PFSK-1 (cell line): ENCODE data around the gene DYNLT1.

Experiments used
- POLR2AphosphoS5 ChIP-seq: IDR thresholded peaks from 2 replicates; pipeline ENCODE4 v1.6.1; 2012; ENCODE audit warnings: low read depth, mild to moderate bottlenecking, control low read depth, low read length, moderate library complexity
- SIN3A ChIP-seq: IDR thresholded peaks from 2 replicates; pipeline ENCODE4 v1.6.1; 2012; ENCODE audit warnings: mild to moderate bottlenecking, low read length, moderate library complexity, borderline replicate concordance; ENCODE audit not compliant: insufficient read depth
- TAF1 ChIP-seq: IDR thresholded peaks from 2 replicates; pipeline ENCODE4 v1.6.1; 2012; ENCODE audit warnings: low read length, control low read depth, borderline replicate concordance; ENCODE audit not compliant: insufficient read depth
- TF ChIP-seq, protein P1 (sequence below), 2 experiments: IDR thresholded peaks; 2 replicates each; pipeline versions ENCODE4 v1.6.1 to v1.8.0; 2011 to 2012; ENCODE audit warnings: low read depth in 2 of 2, low read length in 2 of 2, control low read depth in 1 of 2, inconsistent platforms in 1 of 2, mild to moderate bottlenecking in 1 of 2, moderate library complexity in 1 of 2; ENCODE audit not compliant: insufficient read depth in 1 of 2

- TF ChIP-seq, protein P1, sequence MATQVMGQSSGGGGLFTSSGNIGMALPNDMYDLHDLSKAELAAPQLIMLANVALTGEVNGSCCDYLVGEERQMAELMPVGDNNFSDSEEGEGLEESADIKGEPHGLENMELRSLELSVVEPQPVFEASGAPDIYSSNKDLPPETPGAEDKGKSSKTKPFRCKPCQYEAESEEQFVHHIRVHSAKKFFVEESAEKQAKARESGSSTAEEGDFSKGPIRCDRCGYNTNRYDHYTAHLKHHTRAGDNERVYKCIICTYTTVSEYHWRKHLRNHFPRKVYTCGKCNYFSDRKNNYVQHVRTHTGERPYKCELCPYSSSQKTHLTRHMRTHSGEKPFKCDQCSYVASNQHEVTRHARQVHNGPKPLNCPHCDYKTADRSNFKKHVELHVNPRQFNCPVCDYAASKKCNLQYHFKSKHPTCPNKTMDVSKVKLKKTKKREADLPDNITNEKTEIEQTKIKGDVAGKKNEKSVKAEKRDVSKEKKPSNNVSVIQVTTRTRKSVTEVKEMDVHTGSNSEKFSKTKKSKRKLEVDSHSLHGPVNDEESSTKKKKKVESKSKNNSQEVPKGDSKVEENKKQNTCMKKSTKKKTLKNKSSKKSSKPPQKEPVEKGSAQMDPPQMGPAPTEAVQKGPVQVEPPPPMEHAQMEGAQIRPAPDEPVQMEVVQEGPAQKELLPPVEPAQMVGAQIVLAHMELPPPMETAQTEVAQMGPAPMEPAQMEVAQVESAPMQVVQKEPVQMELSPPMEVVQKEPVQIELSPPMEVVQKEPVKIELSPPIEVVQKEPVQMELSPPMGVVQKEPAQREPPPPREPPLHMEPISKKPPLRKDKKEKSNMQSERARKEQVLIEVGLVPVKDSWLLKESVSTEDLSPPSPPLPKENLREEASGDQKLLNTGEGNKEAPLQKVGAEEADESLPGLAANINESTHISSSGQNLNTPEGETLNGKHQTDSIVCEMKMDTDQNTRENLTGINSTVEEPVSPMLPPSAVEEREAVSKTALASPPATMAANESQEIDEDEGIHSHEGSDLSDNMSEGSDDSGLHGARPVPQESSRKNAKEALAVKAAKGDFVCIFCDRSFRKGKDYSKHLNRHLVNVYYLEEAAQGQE (IDR thresholded peaks at IDR 0.05; ENCODE audit: insufficient read depth in 1 of 2, low read depth in 2 of 2, low read length in 2 of 2): no peak
- TF ChIP-seq POLR2AphosphoS5 (no peak), TAF1 (no peak), SIN3A (no peak)
Measured at GRCh38 chr6:158620963-158621693, 23.4 kb downstream of the DYNLT1 start.
